SH-SY5Y (cell line): ENCODE measurements around the gene KCNK1.

Experiments used
- GATA2 ChIP-seq: IDR thresholded peaks from 2 replicates; pipeline ENCODE4 v1.6.1; 2011; ENCODE audit warnings: mild to moderate bottlenecking, low read depth, low read length
- GATA3 ChIP-seq: IDR thresholded peaks from 2 replicates; pipeline ENCODE4 v1.6.1; 2011; ENCODE audit warnings: low read depth, mild to moderate bottlenecking, low read length, moderate library complexity

DNA sequence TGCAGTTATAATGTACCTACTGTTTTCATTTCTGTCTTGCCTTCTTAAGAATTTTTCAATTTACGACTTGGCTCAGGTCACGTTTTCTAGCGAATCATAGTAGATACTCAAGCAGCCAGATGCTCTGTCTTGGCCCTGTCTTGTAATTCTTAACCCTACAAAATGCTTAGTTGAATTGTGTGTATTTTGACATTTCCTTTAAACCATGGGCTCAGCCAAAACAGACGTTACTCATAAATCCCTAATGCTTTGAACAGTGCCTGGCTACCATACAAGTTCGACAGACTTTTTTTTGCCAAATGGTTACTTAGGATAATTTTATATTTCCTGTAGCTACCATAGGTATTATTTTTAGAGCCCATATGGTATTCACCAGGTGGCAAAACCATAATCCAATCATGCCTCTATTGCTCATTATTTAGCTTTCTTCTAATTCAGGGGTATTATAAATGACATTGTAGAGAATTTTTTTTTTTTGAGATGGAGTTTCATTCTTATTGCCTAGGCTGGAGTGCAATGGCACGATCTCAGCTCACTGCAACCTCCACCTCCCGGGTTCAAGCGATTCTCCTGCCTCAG, 54.3 kb downstream of the KCNK1 start:
- TF ChIP-seq GATA2, result no peak
- TF ChIP-seq GATA3, result no peak
